Stimulated activated CD8-positive, alpha-beta memory T cell treated with anti-CD3 and anti-CD28 coated beads, Interleukin-12 subunit alpha, Interleukin-12 subunit beta, amount 100 ng/mL, for 24 hours (primary cell): ENCODE results near the gene BABAM2.

Experiments
- DNase-seq: peaks from one replicate; pipeline ENCODE4 v3.0.0-alpha.2; 2020; ENCODE audit errors: extremely low read depth

The BABAM2 gene

DNA sequence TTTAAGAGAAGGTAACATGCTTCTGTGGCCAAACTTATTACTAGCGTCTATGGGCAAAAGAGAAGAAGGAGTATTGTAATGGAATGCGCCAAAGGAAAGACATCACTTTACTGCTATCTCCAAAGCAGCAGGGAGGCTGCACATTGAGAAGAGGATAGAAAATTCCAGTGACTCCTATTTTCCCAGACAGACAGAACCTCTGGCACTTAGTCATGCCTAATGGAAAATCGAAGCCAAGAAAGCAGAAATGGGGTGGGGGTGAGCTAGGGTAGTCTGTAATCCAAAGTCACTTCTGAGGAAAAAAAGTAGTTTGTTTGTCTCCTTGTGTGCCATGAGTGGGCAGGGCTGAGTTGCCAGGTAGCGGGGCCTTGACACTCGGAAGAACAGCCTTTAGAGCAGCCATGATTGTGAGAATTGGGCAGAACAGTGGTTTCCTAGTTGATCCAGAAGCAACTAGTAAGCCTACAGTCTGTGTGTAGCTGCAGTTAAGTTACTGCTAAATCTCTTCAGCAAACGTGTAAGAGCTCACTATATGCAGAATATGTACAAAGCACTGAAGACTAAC, 422.8 kb downstream of the BABAM2 start:
- DNase-seq = no peak

DNA sequence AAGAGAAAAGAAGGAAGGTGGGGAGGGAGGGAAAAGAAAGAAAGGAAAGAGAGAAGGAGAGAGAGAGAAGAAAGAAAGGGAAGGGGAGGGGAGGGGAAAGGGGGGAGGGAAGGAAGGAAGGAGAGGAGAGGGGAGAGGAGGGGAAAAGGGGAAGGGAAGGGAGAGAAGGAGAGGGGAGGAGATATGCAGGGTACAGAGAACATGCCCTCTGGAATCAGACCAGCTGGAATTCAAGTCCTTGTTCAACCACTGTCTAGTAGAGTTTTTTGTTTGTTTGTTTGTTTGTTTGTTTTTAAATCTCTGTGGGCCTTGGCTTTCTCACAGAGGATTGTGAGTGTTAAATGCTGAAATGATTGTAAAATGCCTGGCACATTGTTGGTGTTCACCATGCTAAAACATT, 424.4 kb downstream of the BABAM2 start:
- no peak for DNase-seq

DNA sequence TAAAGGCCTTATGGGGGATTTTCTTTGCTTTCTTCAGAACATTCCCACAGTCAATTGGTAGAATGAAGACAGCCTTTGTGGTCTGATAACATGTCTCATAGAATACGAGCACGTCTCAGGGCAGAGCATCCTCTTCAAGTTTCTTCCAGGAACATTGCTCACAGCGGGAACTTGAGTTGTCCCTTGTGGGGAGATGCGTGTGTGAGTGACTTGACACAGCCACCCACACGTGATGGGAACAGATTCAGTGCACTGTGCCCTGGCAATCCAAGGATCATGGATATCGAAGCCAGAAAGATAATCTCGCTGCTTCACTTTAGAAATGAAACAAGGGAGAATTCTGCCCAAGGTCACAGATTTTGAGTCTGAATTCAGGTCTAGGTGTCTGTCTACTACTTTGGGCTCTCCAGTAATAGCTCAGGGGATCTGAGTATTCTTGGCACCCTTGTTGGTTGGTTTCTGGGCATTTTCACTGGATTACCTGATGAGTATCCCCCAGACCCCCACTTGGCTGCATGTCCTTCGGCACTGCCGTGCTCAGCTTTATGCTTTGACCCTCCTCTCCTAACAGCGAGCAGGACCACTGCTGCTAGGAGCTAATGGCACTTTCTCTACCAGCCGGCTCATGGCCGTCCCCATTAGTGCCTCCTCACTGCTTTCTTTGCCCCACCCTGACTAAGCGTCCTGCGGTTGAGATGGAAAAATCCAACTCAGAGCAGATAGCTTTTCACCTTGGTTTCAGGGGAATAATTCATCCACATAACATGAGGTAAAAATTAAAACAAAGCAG, 426.2 kb downstream of the BABAM2 start:
- DNase-seq = no peak

DNA sequence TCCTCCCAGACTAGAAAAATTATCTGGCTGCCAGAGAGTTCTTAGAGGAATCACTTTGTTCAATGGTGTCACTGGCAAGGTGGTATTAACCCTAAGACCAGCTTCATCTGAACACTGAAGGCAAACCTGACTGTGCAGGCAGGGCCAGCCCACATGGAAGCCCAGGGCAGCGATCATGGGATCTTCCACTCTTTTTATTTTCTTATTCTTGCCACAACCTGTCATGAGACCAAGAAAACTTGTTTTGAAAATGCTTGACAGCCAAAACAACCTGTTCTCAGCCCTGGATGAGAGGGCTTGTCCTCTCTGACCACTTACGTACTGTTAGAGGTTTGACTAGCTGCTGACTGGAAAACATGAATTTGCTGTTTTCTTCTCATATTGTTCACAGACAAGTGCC, 426.9 kb downstream of the BABAM2 start:
- DNase-seq = no peak

DNA sequence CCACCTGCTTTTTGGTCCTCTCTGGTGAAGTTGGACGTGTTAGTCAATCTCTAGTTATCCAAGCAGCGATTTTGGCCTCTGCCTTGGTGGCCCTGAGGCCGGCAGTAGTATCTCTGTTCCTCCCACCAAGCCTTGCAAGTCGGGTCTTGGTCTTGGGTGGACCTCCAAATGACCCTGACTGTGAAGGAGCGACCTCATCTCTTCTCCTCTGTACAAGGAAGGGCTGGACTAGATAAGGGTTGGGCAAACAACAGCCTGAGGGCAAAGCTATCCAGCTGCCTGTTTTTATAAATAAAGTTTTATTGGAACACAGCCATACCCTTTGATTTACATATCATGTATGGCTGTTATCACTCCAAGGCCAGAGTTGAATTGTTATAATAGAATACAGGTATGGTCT, 427.5 kb downstream of the BABAM2 start:
- no peak for DNase-seq

DNA sequence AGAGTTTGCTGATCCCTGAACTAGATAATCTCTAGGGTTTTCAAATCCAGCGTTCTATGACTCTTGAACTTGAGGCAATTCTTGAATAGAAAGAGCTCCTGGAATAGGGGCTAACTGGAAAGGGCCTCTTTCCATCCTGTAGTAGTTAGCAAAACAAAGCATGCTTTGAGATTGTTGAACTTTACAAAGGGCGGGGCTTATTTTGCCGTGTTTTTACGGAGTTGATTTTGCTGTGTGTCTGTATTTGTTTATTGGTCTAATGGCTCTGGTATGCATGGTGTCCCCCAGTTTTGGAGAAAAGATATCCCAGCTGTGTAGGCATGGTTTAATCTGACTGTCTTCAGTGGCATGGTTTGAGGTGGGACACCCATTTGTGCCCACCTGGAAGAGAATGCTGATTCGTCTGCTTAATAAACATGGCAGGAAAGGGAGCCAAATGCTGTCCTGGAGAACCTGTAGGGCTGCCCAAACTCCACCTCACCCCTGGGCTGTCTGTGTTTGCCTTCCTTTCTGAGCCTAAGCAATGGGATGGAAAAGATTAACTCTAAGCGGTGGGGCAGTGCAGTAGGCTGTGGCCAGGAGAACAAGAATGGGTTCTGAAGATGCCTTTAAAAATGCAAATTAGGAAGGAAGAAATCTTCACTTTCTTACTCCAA, 428.1 kb downstream of the BABAM2 start:
- DNase-seq = no peak

DNA sequence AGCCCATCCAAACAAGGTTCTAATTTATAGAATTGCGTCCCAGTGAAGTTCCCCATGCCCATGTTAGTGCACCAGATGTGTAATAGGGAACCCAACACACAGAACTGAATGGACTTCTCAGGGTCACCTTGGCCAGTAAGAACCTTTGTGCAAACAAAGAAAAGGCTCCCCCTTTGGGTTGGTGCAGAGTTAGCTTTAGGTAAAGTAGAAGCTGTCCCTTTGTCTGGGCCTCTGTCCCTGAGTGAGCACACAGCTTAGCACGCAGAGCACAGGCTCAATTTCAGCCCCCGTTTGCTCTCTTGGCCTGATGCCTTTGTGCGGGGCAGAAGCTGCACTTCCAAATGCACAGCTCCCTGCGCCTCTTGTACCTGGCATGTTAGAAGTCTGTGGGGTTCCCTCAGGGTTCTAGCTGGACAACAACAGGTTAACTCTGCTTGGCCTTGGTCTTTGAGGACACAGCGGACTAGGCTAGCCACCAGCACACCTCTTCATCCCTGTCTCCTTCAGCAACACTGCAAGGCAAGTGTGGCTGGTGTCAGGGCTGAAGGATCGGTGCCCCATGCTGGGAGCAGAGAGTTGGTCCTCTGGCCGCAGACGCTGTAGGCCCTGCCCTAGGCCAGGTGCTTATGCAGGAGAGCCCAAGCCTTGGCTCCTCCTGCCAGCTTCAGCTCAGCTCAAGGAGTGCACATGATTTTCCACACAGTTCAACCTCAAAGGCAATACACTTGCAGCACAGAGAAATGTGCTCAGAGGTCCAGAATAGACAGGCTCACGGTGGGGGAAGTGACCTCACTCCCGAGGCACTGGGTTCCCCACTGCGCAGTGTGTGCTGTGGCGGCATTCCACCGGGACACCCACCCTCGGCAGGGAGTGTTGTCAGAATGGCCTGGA, 428.8 kb downstream of the BABAM2 start:
- no peak for DNase-seq

DNA sequence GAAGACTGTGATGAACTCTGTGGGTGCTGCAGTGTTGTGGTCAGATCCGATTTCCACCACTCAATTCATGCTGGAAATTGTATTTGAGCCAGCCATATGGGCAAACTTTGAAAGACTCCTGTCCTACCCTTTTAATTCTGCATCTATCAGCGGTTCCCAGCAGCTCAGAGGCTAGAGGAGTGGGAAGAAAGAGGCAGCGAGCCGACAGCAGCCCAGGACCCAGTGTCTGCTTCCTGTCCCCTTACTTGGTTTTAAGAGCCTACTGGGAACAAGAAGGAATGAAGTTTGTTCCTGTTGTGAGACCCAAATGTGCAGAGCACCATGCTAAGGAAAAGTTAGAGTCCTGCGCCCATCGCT, 429.5 kb downstream of the BABAM2 start:
- no peak for DNase-seq

DNA sequence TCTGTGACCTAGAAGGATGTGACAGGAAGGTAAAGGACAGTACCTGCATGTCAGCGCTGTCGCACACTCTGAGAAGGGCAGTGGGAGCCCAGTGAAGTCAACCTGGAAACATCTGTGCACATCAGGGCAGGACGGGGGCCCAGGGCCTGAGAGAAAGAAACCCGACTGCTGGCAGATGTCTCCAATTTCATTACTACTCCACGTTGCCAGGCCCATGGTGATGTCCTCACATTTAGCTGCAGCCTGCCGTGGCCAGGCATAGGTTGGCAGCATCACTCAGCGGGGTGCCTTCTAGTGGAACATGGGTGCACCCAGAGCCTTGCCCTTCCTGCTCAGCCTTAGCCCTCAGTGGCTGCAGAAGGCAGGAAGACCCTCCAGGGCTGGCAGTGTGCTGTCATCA, 429.8 kb downstream of the BABAM2 start:
- DNase-seq = no peak

DNA sequence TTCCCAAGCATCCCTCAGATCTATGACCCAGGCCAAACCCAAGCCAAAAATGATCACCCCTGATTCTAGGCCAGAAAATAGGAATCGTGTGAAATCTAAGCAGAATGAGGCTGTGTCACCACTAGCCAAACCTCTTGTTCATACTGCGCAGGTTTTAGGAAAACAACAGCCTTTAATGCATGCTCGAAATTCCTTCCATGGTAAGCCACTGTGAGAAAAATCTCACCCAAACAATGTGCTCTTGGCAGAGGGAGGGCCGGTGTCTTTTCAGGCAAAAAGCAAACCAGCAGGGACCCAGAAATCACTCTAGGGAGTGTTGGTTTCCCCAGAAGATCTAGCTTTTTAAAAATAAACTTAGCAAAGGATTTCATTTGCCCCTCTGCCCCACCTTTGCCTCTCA, 430.9 kb downstream of the BABAM2 start:
- DNase-seq = no peak

DNA sequence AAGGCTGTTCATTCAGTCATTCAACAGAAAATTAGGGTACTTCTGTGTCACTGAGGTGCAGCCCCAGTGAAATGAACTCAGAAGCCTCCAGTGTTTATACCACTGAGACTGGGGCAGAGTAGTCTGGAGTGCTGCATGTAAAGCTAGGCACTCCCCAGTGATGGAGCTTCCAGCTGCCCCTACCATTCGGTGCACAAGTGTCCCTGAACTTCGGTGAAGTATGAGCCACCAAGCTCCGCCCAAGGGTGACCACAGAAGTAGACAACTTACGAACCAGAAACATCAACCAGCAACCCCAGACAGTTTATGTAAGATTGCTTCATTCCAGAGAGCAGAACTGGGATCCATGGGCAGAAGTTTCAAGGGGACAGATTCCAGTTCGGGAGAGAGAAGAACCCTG, 431.5 kb downstream of the BABAM2 start:
- DNase-seq = no peak

DNA sequence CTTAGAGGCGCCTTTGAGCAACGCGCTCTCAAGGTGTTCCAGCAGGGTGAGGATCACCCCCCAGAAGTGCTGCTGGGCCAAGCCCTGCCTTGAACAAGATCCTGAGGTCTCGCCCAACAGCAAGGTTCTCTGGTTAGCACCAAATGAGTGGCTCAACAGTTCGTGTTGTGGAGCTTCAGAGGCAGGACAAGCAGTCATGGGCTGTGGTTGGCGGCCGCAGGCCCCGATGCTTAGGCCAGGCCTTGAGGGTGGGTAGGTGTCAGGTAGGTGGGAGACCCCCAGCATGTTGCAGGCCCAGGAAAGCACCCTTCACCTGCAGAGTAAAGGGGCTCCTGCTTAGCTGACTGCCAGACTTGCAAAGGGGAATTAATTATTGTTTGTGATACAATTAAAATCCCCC, 431.9 kb downstream of the BABAM2 start:
- DNase-seq = no peak

DNA sequence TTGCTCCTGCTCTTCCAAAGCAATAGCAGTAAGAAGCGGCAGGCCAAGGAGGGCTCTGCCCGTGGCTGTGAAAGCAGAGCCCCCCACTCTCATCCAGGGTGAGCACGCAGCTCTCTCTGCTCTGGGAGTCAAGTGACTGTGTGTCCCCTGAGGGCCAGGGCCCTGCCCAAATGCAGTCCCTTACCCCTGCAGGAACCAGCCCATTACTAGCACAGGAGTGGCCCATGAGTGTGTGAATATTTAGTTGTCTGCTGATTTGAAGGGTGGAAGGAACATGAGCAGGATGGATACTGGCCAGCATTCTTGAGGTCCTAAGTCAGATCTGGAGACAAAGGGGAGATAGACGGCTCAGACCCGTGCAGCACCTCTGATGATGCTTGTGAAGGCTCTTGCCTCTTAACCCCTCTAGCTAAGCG, 432.5 kb downstream of the BABAM2 start:
- DNase-seq = no peak

DNA sequence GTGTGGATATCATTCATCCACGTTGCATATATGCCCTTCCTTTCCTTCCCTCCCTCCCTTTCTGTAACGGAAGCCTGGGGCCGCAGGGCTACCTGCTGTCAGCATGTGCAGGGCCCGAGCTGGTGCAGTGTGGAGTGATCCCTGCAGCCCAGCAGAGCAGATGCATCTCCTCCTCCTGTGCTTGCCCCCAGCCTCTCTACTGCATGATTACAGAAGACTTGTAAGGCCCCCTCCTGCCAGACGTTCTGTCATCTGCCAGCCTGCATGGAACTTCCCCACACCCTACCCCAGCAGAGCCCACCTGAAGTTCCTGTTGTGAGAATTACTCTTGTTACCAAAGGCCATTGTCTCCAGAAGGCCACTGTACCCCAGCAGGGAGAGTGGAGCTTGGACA, 434.6 kb downstream of the BABAM2 start:
- DNase-seq = no peak

DNA sequence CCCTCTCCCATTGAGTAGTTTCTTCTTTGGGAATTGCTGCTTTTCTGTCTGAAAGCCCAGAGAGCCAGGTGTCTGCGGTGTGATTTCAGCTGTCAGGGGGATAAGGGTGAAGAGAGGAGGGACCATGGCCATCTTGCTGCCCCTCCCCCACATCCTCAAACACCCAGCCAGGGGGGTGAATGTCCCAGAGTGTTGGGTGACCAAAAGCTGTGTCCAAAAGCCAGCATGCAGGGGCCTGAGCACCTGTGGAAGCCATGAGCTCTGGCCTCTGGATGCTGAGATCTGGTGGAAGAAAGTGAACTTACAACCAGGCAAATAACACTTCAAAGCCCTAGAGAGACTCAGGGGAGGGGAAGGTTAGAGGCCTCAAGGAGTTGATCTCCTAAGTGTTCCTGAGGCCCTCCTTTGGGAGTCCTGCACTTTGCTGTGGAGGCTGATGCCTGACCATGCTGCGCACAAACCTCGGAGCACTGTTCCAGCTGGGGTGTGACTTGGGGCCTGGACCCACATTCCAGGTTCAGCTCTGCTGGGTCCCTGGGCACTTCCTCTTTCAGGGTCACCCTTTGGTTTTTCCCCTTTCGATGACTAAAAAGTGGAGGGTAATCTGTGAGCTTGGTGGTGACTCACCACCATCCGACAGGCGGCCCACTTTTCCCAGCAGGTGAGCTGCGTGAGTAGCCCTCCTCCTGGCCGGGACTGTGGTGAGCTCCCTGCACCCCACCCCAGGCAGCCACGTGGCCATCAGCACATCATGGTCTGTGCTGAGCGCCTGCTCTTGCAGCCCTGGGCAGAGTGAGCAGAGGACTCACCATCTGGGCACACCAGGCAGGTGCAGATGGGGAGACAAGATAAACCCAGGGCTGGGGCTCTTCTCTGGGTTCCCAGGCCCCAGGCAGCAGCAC, 435.3 kb downstream of the BABAM2 start:
- DNase-seq = no peak

DNA sequence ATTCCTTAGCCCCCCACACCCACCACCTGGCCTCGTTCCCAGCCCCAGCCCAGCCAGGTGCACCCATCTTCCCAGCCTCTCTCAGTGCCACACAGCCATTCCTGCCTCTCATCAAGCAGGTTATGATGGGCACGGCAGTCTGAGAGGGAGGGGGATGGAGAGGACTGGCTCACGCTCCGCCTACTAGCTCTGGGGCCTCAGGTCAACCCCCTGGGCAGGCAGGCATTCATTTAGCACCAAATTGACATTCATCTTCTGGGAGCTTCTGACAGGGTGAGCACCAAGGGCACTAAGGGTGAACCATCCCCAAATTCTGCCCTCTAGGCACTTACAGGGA, 435.9 kb downstream of the BABAM2 start:
- no peak for DNase-seq

DNA sequence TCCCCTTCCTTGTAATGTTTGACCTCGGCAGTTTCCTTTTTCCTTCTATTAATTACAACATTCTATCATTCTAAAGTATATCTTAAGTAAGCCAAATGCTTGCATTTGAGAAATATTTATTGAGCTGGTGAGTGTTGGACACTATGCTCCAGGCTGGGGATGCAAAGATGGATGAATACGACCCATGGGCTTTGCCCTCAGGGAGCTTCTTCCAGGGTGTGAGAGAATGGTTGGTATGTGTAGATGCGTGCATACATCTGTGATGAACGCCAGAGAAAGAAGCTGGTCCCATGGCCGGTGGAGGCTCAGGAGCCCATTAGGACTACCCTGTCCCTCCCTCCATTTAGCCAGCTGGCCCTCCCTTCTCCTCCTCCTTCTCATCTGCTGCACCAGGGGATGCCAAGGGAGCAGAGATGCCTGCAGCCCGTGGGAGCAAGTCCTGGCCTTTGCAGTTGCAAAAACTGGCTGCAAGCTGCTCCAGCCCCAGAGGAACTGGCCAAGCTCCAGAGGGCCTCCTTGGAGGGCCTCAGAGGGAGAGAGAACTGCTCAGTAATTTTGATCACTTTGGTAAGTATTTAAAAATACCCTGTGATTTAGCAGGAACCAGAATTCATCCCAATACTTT, 436.5 kb downstream of the BABAM2 start:
- no peak for DNase-seq

DNA sequence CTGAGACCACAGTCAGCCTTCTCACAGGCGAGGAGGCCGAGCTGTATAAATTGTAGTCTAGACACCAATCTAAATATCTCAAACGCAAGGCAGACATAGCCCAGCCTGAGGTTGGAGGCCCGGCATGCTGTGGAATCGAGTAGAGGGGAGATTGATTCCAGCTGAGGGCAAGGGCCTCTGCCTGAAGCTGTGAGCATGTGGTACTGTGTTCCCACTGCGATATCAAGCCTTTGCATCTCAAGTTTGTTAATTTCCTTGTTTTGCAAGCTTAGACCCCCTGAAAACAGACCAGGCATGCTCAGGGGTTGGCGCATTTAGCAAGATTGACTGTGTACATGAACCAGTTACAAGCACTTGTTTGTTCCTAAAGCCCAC, 437.0 kb downstream of the BABAM2 start:
- DNase-seq = no peak

DNA sequence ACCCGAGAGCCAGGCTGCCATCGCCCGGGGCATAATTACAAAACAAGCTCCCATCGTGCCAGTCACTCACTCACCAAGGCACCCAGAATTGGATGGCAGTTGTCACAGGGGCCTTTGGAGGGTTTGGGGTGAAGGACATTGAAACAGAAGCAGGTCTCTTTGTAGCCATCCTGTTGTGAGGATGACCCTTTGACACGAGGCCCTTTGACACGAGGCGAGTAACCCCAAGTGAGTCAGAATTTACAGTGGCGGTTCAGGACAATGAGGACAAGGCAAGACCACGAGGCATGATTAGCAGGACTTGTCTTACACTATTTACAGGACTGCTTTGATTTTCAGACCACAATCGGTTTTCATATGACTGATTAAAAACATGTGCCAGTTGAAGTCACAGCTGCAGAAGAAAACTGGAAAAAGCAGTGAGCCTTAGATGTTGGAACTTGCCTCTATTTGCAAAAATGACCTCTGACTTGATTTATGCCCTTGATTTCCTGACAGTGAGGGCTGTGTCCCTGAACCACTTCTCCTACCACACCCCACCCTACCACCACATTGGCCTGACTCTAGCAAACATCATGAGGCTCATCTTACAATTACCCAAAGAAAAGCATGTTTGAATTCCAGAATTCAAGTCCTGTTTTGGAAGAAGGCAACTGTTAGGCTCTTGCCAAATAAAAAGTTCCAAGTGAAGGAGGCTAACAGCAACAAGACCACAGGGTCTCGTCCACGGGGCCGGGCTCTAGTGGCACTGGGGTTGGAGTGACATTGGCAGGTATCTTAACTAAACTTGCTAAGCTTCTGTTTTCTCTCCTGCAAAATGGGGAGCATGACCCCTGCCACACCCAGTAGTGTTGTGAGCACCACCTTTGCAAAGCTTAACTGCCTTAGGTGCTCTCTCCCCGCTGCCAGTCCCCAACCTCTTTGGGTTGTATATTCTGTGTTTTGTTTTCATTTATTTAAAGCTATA, 437.7 kb downstream of the BABAM2 start:
- no peak for DNase-seq

DNA sequence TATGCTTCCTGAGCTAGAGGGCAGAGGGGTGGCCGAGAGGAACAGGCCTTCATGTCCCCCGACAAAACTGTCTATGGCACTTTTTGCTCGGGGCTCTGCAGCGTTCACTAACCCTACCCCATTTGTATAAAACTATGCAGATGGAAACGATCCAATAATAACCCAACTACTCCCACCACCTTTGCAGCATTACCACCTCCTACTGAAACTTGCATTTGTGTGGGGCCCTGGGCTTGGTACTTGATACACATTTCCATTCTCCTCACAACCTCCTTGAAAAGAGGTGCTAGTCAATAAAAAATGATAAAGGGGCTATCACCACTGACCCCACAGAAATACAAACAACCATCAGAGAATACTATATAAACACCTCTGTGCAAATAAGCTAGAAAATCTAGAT, 438.7 kb downstream of the BABAM2 start:
- DNase-seq = no peak
